ENCODE results near the gene SLC10A2.
"Not testable (repeated sequence)": the region's sequence is repeated elsewhere in the genome, so short reads cannot be mapped to it uniquely, and the experiment has no call there.

The SLC10A2 gene

DNA sequence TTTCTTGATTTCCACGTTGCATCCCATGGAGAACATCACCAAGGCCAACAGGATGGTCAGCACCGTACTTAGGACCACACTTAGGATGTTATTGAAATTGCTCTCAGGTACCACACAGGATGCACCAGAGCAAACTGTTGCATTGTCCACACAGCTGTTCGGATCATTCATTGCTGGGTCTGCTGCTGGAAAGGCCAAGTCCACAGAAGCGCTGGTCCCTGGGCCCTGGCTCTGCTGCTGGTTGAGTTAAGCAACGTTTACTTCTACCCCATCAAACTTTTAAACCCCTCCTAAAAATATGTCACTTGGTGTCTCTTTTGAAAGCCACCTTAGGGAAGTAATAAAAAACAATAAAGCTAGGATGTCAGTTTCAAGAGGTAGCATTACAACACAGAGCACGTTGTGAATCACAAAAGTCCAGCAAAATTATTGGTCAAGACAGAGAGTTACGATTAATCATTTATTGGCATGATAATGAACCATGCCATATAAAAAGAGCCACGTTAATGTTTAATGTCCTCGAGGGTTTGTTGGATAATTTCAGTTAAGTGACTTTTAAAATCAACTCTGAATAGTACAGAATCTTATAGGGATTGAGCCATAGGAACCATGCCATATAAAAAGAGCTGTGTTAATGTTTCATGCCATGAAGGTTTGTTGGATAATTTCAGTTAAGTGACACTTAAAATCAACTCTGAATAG, at the start of gene SLC10A2:
Gene SLC10A2 (minus strand): TSS at position 339 of the 702 bp plus-strand sequence. CDS start 168 bp downstream, at position 171.
- in situ Hi-C loops (cut with MboI; ENCODE audit: low sequenced_read_pairs): no loop called here

- in situ Hi-C loops (cut with MboI; ENCODE audit: low sequenced_read_pairs): no loop called here
Measured at GRCh38 chr13:103107580-103107979, 41.4 kb upstream of the SLC10A2 start.

DNA sequence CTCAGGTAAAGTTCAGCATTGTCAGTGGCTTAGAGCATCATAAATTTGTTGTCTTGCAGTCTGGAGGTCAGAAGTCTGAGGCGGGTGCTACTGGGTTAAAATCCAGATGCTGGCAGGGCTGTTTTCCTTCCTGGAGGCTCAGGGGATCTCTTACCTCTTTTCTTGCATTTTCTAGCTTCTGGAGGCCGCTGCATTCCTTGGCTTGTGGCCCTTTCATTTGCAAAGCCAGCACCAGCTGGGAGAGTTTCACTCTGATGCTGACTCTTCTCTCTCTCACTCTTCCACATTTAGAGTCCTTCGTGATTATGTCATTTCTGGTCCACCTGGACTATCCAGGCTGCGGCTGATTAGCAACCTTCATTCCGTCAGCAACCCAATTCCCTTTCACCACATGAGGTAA, 38.1 kb upstream of the SLC10A2 start:
- in situ Hi-C loops (cut with MboI; ENCODE audit: low sequenced_read_pairs): no loop called here

- in situ Hi-C loops (cut with MboI; ENCODE audit: low sequenced_read_pairs): not testable (repeated sequence)
Measured at GRCh38 chr13:103103456-103103855, 37.2 kb upstream of the SLC10A2 start.

DNA sequence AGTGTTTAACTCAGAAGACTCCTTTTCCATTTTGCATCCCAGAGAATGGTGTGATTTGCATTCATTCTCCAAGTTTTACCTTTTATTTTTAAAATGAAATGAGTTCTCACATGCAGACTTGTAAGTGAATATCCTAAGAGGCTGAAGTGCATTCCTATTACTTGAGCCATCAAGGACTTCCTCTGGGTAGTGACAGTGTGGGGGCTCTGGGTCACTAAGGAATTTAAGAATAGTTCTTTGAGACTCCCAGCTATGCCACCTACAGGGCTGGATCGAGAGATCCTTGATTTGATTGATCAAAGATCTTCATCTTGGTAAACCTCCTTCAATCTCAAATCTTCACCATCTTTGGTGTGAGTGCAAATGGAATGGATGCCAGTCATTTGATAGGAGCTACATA, 36.3 kb upstream of the SLC10A2 start:
- in situ Hi-C loops (cut with MboI; ENCODE audit: low sequenced_read_pairs): no loop called here

- in situ Hi-C loops (cut with MboI; ENCODE audit: low sequenced_read_pairs): no loop called here
Measured at GRCh38 chr13:103101901-103102300, 35.7 kb upstream of the SLC10A2 start.

DNA sequence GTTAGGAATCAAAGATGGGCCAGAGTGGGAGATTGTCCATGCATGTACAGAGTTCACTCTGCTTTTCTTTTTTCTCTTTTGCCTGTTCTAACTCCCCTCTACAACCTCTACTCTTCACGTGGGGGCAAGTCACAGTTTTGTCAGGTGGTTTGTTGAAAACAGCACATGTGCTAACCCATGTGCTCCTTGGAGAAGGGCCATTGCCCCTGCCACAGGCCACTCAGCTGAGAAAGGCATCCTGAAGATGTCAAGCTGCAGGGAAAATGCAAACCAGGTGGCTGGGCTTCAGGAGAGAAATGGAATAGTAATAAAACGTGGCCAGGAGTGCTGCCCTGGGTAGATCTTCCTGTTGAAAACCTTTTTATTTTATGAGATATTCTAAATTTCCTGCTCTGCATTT, 35.3 kb upstream of the SLC10A2 start:
- in situ Hi-C loops (cut with MboI; ENCODE audit: low sequenced_read_pairs): no loop called here

DNA sequence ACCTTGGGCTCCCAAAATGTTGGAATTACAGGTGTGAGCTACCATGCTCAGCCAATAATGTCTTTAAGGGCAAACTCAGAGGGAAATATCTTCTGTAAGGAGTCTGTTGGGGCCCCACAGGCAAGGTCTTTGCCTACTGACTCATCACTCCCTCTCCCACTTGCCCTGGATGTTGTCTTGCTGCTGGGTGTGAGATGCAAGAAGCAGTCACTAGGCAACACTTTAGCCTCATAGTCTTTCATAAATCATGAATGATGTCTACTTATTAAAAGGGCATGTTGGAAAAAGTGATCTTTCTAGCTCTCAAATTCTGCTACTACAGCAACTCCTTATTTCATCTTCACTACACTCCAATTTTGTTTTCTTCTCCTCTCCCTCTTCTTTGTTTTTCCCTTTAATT, 34.6 kb upstream of the SLC10A2 start:
- in situ Hi-C loops (cut with MboI; ENCODE audit: low sequenced_read_pairs): no loop called here

GRCh38 chr13:103099722-103100293, 33.6 kb upstream of the SLC10A2 start:
- in situ Hi-C loops (cut with MboI; ENCODE audit: low sequenced_read_pairs): no loop called here

- in situ Hi-C loops (cut with MboI; ENCODE audit: low sequenced_read_pairs): no loop called here
Measured at GRCh38 chr13:103098535-103098934, 32.3 kb upstream of the SLC10A2 start.

DNA sequence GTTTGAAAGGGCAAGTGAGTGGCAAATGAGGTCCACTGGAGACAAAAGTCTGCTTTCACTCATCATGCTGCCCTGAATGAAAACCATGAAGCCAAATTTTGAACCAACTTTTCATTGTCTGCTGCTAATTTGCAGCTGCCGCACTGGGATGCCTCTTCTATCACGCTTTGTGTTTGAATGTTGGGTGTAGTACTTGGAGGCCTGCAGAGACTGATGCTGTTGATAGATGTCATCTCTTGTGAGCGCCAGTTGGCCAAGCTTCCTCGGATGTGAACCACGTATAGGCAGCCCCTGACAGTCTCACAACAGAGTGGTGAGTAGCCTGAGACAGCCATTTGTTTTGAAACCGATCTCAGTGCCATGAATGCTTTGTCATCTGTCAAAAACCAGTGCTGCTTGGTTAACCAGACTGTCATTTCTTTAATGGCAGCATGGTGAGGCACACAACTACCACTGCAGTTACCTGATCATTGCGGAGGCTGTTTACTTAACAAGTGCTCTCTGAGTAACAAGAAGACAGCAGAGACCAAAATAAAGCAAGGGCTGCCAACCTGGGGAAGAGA, 31.2 kb upstream of the SLC10A2 start:
- in situ Hi-C loops (cut with MboI; ENCODE audit: low sequenced_read_pairs): no loop called here

GRCh38 chr13:103093649-103094048, 27.4 kb upstream of the SLC10A2 start:
- in situ Hi-C loops (cut with MboI; ENCODE audit: low sequenced_read_pairs): not testable (repeated sequence)

GRCh38 chr13:103087275-103087674, 21.1 kb upstream of the SLC10A2 start:
- in situ Hi-C loops (cut with MboI; ENCODE audit: low sequenced_read_pairs): no loop called here

DNA sequence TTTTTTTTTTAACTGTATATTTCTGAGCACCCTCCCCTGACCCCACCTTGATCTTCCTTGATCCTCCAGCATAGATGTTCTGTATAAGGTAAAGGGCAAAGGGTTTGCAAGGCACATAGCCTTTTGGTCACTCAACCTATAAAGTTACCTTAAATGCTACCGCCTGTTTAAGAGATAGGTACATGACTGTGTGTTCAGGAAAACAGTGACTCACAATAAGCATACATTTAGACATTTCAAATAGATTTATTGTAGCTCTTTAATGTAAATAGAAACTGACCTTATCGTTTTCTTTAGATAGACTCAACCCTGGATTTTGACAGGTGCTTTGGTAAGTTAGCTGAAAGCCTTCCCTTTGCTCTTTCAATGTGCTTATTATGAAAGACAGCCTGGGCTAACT, 15.2 kb upstream of the SLC10A2 start:
- in situ Hi-C loops (cut with MboI; ENCODE audit: low sequenced_read_pairs): no loop called here

GRCh38 chr13:103078158-103078557, 11.9 kb upstream of the SLC10A2 start:
- in situ Hi-C loops (cut with MboI; ENCODE audit: low sequenced_read_pairs): no loop called here

DNA sequence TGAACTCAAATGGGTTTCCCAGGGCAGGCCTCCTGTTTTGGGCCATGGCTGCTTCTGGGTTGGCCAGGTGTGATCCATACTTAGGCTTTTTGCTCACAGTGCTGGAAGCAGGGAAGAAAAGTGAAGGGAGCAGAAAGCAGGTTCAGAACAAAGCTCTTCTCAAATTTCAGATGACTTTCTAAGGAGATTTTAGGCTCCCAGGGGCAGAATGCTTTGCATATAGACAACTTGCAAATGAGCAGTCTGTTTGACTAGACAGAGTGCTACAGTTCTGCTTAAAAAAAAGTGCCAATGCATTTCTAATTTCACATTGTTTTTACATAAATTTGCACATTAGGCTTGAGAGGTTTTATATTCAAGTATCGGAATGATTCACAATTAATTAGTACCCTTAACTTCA, 2.6 kb upstream of the SLC10A2 start:
- in situ Hi-C loops (cut with MboI; ENCODE audit: low sequenced_read_pairs): no loop called here

GRCh38 chr13:103067751-103068555, 1.7 kb upstream of the SLC10A2 start:
- in situ Hi-C loops (cut with MboI; ENCODE audit: low sequenced_read_pairs): no loop called here

GRCh38 chr13:103066781-103067345, 646 bp upstream of the SLC10A2 start:
- in situ Hi-C loops (cut with MboI; ENCODE audit: low sequenced_read_pairs): no loop called here

- in situ Hi-C loops (cut with MboI; ENCODE audit: low sequenced_read_pairs): no loop called here
Measured at GRCh38 chr13:103063376-103063775, 2.8 kb downstream of the SLC10A2 start.

GRCh38 chr13:103062079-103062478, 4.1 kb downstream of the SLC10A2 start:
- in situ Hi-C loops (cut with MboI; ENCODE audit: low sequenced_read_pairs): no loop called here

DNA sequence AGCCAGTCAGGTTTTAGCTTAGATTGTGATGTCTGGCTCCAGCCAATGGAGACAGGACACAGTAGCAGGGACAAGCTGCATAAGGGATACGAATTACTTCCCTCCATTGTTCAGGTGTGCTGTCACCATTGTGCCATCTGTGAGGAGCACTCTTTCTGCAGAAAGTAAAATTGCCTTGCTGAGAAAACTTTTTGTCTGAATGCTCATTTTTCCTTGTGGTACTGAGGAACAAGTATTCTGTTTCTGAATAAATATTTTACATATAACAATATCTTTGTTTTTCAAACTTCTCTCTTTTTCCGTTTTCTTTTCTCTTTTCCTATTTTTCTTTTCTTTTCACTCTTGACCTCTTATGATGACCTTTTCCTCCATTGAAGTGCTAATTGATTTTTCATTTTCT, 10.2 kb downstream of the SLC10A2 start:
- in situ Hi-C loops (cut with MboI; ENCODE audit: low sequenced_read_pairs): no loop called here
